ENCODE measurements around the gene NHSL2.

The NHSL2 gene

GRCh38 chrX:72037601-72038000 lies 127.0 kb downstream of the NHSL2 start:
- no peak for DNase-seq
- intact Hi-C loops (cut with DNase I), result no loop called here

DNA sequence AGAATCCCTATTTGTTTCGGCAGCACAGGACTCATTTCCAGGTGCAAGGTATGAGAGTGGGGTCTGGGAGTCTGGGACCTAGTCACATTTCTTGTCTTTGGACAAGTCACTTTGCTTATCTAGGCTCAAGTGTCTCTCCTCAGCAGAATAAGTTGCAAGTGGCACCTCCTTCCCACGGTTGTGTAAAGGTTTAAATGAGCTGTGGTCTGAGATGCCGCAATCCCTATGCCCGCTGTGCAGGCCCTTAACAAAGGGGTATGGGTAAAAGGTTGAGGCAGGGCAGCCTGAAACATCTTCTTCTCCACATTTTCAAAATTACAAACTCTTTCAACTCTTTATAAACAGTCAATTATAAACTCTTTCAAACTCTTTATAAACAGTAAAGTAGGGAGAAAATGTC lies 127.4 kb downstream of the NHSL2 start:
- DNase-seq, result no peak
- intact Hi-C loops (cut with DNase I), result no loop called here

DNA sequence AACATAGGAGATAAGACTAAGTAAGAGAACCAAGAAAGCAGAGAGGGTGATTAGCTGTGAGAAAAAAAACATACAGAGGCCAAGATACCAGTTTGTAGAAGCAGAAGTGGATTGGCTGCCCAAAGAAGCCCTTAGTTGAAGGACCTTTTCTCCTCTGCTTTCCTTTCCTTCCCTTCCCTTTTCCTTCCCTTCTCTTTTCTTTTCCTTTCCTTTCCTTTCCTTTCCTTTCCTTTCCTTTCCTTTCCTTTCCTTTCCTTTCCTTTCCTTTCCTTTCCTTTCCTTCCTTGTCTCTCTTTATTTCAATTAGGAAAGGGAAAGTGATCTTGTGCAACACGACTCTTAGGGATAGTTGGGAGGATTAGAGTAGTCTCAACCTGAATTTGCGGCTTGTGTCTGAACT lies 128.2 kb downstream of the NHSL2 start:
- no peak for DNase-seq
- intact Hi-C loops (cut with DNase I), result no loop called here

DNA sequence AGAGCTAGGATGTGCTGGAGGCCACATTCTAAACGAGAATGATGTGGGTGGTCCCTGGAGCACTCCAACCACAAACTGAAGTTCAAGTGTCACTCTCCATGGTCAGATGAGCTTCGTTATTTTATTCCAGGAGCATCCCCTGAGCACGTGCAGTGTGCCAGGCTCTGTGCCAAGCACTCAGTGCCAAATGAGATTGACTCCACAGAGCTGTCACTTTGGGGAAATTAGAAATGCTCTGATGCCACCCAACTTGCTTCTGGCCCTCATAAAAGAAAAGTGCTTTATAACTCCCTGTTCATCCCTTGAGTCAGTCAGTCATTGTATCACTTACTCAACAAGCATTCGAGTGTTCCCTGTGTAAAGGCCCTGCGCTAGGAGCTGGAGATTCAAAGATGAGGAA lies 129.9 kb downstream of the NHSL2 start:
- no peak for DNase-seq

GRCh38 chrX:72041176-72041575 lies 130.5 kb downstream of the NHSL2 start:
- no peak for DNase-seq
- intact Hi-C loops (cut with DNase I), result no loop called here

More for the DNA sequence above, 129.9 kb downstream of the NHSL2 start:
- intact Hi-C loops (cut with DNase I), result no loop called here

DNA sequence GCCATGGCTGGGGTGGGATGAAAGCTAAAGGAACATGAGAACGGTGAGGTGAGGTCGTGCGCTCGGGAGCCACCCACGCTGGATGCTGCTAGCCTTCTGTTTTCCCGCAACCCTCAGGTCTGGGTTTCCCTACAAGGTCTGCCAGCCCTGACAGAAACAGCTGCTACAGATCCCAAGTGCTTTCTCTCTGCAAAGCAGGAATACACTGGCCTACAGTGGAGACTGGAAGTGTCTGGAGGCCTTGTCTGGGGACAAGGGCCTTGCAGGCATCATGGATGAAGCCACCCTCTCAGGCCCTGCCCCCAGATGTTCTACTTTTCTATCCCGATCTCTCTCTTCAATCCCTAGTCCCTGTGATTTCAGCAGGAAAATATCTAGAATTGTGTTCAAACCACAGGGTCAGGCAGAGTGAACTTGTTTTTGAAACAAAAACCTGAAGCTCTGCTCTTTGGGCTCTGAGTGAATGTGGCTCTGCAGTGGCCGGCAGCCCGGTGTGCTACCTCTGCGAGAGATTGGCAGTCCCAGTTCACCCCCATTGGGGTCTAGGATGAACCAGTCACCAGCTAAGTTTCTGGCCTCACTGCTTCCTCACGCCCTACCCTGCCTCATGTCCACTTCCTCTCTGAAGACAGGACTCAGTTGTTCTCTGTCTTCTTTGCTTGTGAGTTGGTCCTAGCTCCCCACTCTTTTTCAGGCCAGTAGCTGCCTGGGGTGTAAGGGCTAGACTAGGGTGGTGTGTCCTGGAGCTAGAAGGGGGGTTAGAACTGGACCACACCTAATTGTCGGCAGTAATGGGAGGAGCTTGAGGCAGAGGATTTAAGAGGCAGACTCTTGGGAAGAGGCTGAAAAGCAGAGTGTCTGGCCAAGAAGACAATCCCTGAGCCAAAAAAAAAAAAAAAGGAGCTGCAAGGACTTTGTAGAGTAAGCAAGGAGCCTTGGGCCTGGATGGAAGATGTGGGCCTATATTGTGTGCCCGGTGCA lies 131.5 kb downstream of the NHSL2 start:
- no peak for DNase-seq
- intact Hi-C loops (cut with DNase I), result no loop called here

- no peak for DNase-seq
- intact Hi-C loops (cut with DNase I), result no loop called here
Measured at GRCh38 chrX:72042852-72043248, 132.2 kb downstream of the NHSL2 start.

DNA sequence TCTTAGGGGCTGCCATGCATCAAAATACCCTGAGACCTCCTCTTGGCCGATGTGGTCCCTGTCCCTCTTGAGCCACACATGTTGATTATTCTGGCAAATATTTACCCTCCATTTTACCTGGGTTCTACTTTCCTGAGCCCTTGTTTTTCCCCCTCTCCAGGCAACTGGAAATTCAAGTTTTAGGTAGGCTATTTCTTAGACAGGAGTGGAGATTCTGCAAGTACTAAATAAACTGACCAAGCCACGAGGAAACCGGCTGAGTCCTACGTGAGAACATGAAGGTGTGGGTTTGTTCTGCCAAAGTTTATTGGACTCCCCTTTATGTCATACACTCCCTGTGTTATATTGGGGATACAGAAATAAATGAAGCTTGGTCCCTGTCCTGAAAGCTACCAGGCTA lies 133.0 kb downstream of the NHSL2 start:
- DNase-seq, result no peak
- intact Hi-C loops (cut with DNase I), result no loop called here

DNA sequence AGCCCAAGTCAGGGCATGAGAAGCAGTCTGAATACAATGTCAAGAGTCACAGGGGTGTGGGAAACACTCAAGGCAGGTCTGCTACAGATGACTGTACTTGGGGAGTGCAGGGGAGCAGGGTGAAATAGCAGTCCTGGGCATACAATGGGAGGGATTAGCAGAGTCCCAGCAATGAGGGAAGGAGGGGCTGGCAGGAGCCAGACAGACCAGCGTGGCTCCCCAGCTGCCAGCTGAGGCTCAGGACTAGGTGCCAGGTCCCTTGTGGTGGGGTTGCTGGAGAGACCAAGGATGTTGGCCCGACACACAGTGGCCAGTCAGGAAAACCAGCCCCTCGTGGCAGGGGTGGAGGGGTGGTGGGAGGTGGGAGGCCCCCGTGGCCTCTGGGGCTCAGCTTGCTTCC lies 134.5 kb downstream of the NHSL2 start:
- no peak for DNase-seq
- intact Hi-C loops (cut with DNase I), result no loop called here

DNA sequence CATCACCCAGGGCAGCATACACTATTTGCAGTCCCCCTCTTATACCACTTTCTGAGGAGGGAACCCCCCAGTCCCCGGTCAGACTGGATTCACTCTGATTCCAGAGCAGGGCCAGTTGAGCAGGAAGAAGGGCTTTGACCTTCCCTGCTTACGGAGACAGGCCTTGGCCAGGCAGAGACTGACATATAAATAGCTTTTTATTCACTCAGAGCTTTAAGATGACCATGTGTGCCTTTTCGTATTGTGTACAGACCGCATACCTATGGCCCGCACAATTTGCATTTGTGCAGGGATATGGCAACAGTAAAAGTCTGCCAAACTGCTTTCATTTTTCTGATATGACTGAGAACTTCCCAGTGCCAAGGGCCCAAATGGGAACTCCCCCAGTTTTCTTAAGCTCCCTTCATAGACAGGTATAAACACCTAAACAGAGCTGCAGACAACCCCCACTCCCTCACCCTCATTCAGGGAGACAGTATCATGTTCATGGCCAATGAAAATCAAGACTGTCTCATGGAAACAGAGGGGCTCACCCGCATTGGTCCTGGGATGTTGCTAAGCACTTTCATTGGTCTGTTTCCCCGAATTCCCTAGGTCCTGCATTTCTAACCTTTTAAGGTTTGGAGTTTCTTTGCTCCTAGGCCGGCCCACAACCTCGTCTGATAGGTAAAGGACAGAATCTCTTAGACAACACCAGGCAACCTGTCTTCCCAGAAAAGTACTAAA lies 135.1 kb downstream of the NHSL2 start:
- DNase-seq, result no peak
- intact Hi-C loops (cut with DNase I), result no loop called here

- no peak for DNase-seq
- intact Hi-C loops (cut with DNase I), result no loop called here
Measured at GRCh38 chrX:72046447-72046846, 135.8 kb downstream of the NHSL2 start.

- no peak for DNase-seq
- intact Hi-C loops (cut with DNase I), result no loop called here
Measured at GRCh38 chrX:72048510-72049455, 138.1 kb downstream of the NHSL2 start.

- no peak for DNase-seq
- intact Hi-C loops (cut with DNase I), result no loop called here
Measured at GRCh38 chrX:72050011-72050410, 139.4 kb downstream of the NHSL2 start.

GRCh38 chrX:72051589-72051988 lies 140.9 kb downstream of the NHSL2 start:
- no peak for DNase-seq
- intact Hi-C loops (cut with DNase I), result no loop called here

DNA sequence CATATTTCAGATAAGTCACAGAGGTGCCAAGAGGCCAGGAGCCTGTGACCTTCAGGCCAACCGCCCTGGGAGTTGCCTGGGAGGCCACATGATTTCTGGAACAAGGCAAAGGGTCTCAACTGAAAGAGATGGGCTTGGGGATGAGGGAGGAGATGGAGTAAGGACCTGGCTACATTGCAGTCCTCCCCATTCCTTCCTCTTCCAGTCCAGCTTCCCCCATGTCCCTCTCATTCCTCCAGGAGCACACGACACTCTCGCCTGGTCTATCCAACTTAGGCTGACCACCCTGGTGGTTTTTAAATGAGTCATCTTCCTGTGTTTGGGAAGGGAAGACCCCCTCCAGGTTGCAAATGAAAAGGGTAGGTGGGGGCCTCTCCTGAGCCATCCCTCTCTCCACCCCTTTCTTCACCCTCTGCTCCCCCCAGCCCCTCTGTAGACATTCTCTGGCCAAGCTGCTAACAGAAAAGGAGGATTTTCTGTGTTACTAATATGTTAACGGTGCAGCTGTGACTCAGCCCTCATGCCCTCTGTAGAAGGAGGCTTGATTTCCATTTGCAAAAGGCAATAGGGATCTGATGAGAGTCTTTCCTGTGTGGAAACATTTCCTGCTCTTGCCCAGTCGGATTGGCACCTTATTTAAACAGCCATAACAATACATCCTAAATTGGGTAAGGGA lies 141.9 kb downstream of the NHSL2 start:
- DNase-seq, result no peak
- intact Hi-C loops (cut with DNase I), result no loop called here

- intact Hi-C loops (cut with DNase I), result no loop called here
- DNase-seq, result no peak
Measured at GRCh38 chrX:72053508-72053907, 142.9 kb downstream of the NHSL2 start.

DNA sequence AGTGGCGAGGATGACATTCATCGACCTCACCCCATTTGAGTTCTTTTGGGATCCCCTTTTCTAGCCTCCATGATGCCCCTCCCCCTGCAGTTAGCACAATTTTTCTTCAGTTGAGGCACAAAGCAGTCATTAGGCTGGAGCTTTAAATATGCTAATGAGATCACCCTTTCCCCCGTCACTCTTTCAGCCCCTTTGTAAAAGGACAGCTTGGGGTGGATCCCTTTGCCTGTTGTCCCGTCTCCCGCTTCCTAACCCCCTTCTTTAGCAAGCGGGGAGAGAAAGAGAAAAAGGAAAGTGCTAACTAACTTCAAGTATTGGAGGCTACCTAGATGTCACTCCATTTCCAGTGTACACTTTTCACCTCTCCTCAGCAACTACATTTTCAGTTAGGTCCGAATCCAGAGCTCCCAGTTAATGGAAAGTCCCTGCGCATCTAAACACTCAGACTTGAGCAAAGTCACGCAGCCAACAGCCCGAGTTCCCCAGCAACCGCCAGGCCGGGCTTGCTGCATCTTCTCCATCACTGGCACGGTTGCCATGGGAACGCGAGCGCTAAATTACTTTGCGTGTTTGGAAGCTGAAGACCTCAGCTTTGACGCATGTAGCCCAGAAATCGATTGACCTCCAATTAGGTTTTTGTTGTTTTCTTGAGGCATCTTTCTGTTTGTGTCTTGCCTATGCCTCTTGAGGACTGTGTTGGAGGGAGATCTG lies 144.3 kb downstream of the NHSL2 start:
- DNase-seq, result peak in 9 of 10 donors; percentile 23 to 94 (median 59)

DNA sequence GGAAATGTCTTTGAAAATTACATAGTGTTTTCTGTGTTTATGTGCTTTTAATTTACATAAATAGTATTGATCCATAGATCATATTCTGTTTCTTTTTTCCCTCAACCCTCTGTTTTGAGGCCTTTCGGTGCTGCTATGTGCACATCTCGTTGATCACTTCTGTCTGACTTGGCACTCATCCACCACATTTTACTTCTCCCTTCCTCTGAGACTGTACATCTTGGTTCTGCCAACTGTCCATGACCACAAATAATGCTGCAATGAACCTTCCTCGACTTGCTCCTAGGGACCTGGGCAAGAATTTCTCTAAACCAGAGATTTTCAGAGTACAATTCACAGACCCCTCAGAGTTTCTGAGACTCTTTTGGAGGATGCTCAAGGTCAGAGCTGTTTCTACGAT lies 146.7 kb downstream of the NHSL2 start:
- DNase-seq, result no peak
- intact Hi-C loops (cut with DNase I), result no loop called here

More for the DNA sequence above, 144.3 kb downstream of the NHSL2 start:
- intact Hi-C loops (cut with DNase I), result no loop called here

DNA sequence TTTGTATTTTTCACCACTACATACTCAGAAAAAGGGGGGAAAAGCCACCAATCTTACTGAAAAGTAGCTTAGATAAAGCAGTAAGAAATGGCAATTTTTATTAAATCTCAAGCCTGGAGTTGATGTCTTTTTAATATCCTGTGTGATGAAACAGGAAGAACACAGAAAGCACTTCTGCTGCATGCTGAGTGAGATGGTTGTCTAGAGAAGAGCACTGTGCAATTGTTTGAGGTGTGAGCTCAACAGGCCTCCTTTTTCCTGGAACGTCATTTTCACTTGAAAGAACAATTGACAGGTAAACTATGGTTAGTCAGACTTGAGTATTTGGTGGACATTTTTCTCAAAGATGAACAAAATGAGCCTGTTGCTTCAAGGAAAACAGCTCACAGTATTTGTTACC lies 147.2 kb downstream of the NHSL2 start:
- intact Hi-C loops (cut with DNase I), result no loop called here
- no peak for DNase-seq
